ENCODE data around the gene PCDHB7. TPM values are rescaled to one million over a fixed set of nuclear protein-coding genes. Genes with fewer than 3 reads are reported as not detected.
"Not testable (repeated sequence)": the region's sequence is repeated elsewhere in the genome, so short reads cannot be mapped to it uniquely, and the experiment has no call there.

PCDHB7 gene
- total RNA-seq, 1 experiment from 2014 or later: not detected

DNA sequence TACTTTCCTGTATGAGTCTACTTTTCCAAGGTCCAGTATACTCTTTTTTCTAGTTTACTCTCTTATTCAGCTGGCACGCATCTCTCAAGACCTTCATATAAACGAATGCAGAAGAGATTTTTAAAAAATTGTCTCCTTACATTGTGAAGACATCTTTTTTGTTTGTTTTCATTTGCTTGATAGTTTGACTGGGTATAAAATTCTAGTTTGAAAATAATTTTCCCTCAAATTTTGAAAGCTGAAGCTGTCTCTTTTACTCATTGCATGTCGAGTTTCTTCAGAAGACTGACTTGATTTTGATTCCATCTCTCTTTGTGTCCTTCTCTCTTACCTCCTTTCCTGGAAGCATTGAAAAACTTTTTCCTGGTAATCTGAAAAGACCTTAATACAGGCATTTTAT, 23.9 kb downstream of the PCDHB7 start:
- ChIA-PET RAD21 (ENCODE audit: low non-redundant PET in 1 of 2, low total read pairs in 2 of 2, uncharacterized antibody in 2 of 2, unreplicated experiment in 2 of 2) (no interaction called here), CTCF (interaction anchor here (1.3 kb wide), 1 partner anchor 9 kb away, joined by 5 read pairs; the partner anchor contains the start of gene PCDHB9), POLR2A (no interaction called here)
- intact Hi-C loops (cut with micrococcal nuclease): no loop called here
- H3K4me3 ChIP-seq (replicated peaks in 1 of 2; ENCODE audit: low read depth in 1 of 2, low read length in 2 of 2): no peak overlapping the region
- no peak overlapping the region for H3K9ac ChIP-seq (ENCODE audit: low read length)
- no peaks in the 10 kb centered on the region for H4K20me1 ChIP-seq (ENCODE audit: insufficient read depth)
- H2AFZ ChIP-seq (ENCODE audit: low read depth, low read length, poor library complexity, severe bottlenecking): no peak overlapping the region
- TF ChIP-seq, protein P1, sequence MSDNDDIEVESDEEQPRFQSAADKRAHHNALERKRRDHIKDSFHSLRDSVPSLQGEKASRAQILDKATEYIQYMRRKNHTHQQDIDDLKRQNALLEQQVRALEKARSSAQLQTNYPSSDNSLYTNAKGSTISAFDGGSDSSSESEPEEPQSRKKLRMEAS (IDR thresholded peaks at IDR 0.05): no peak
- TF ChIP-seq SP1 (IDR thresholded peaks at IDR 0.05; ENCODE audit: low read depth) (no peak), TCF7L2 (IDR thresholded peaks at IDR 0.05; ENCODE audit: borderline replicate concordance, extremely low read depth, insufficient read depth, insufficient read length) (no peak), POLR2AphosphoS5 (IDR thresholded peaks at IDR 0.05; ENCODE audit: low read depth, low read length) (no peak), SIN3A (IDR thresholded peaks at IDR 0.05; ENCODE audit: low read depth) (no peak)
- no peak for DNase-seq (ENCODE audit: low read depth, low spot score)
- no peaks in the 10 kb centered on the region for H3K36me3 ChIP-seq (ENCODE audit: control insufficient read depth in 1 of 2, insufficient read depth in 2 of 2, low read length in 2 of 2)
- no peaks in the 10 kb centered on the region for H3K9me2 ChIP-seq (ENCODE audit: insufficient read depth)
- H3K27ac ChIP-seq (ENCODE audit: low read depth, low read length): no peak overlapping the region
- H3K9me3 ChIP-seq (ENCODE audit: control insufficient read depth in 1 of 2, insufficient read depth in 1 of 2, low read depth in 1 of 2, low read length in 2 of 2): peaks cover 0 to 11% of the 10 kb centered on the region in 2 experiments; a peak in 2 of 4 replicates
- H3K4me1 ChIP-seq (ENCODE audit: control insufficient read depth in 1 of 2, insufficient read depth in 2 of 2, low read length in 2 of 2): no peaks in the 10 kb centered on the region
- no peaks in the 10 kb centered on the region for H3K79me2 ChIP-seq (ENCODE audit: insufficient read depth, low read length)
- no peak overlapping the region for H3K4me2 ChIP-seq (ENCODE audit: low read length)
- no TSS peak for BruUV-seq (replicated peaks)
- H3K27me3 ChIP-seq (ENCODE audit: insufficient read depth, low read length): no peaks in the 10 kb centered on the region
- no peak for ATAC-seq

DNA sequence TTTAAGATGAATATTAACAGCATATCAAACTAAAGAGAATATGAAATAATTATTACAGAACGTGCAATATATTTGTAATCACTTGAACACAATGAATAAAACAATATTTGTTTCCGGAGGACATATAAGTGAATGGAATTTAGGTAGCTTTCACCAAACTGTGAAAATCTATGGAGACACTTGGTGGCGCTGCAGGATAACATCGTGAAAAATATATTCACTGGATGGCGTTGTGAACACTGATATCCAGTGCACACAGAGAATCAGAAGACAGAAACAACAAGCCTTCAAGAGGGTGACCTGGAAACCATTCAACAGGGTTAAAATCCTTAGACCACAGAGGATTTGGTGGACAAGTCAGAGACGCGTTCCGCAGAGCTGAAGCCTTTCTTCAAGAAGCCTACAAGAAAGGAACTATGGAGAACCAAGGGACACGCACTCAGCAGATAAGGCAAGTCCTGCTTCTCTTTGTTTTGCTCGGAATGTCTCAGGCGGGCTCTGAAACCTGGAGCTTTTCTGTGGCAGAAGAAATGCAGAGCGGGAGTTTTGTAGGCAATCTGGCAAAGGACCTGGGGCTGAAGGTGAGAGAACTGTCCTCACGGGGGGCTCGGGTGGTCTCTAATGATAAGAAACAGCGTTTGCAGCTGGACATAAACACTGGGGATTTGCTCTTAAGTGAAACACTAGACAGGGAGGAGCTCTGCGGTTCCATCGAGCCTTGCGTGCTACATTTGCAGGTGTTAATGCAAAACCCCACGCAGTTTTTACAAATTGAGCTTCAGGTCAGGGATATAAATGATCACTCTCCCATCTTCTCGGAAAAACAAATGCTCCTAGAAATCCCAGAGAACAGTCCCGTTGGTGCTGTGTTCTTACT, 27.2 kb downstream of the PCDHB7 start, which contains the start of gene PCDHB11:
Gene PCDHB11 (plus strand): TSS at position 269 of the 877 bp plus-strand sequence. CDS start 148 bp downstream, at position 417.
- H3K4me1 ChIP-seq (ENCODE audit: control insufficient read depth in 1 of 2, insufficient read depth in 2 of 2, low read length in 2 of 2): no peaks in the 10 kb centered on the region
- H3K9ac ChIP-seq (ENCODE audit: low read length): no peak within 1 kb of the TSS
- POLR2A ChIA-PET: no interaction called here
- ATAC-seq (no peak), DNase-seq (ENCODE audit: low read depth, low spot score) (no peak)
- H2AFZ ChIP-seq (ENCODE audit: low read depth, low read length, poor library complexity, severe bottlenecking): no peak within 1 kb of the TSS
- H3K9me2 ChIP-seq (ENCODE audit: insufficient read depth): no peaks in the 10 kb centered on the region
- CTCF ChIA-PET: interaction anchor here (1.5 kb wide), 1 partner anchor 364 kb away, joined by 4 read pairs; no protein-coding TSS in a partner anchor
- H3K79me2 ChIP-seq (ENCODE audit: insufficient read depth, low read length): no peaks in the 10 kb centered on the region
- no peaks in the 10 kb centered on the region for H4K20me1 ChIP-seq (ENCODE audit: insufficient read depth)
- intact Hi-C loops (cut with micrococcal nuclease): no loop called here
- H3K27ac ChIP-seq (ENCODE audit: low read depth, low read length): no peak within 1 kb of the TSS
- BruUV-seq (replicated peaks): no TSS peak
- H3K9me3 ChIP-seq (ENCODE audit: control insufficient read depth in 1 of 2, insufficient read depth in 1 of 2, low read depth in 1 of 2, low read length in 2 of 2): peaks cover 0 to 11% of the 10 kb centered on the region in 2 experiments; a peak in 3 of 4 replicates
- no peak within 1 kb of the TSS for H3K4me2 ChIP-seq (ENCODE audit: low read length)
- H3K4me3 ChIP-seq (replicated peaks in 1 of 2; ENCODE audit: low read depth in 1 of 2, low read length in 2 of 2): no peak within 1 kb of the TSS
- RAD21 ChIA-PET (ENCODE audit: low non-redundant PET in 1 of 2, low total read pairs in 2 of 2, uncharacterized antibody in 2 of 2, unreplicated experiment in 2 of 2): interaction anchor here in 1 of 2 experiments (0.6 kb wide), 1 partner anchor 391 kb away, joined by 5 read pairs; no protein-coding TSS in a partner anchor
- TF ChIP-seq RAD21 (IDR thresholded peaks at IDR 0.05; ENCODE audit: low read depth): peak; percentile 58
- TF ChIP-seq, protein P2, sequence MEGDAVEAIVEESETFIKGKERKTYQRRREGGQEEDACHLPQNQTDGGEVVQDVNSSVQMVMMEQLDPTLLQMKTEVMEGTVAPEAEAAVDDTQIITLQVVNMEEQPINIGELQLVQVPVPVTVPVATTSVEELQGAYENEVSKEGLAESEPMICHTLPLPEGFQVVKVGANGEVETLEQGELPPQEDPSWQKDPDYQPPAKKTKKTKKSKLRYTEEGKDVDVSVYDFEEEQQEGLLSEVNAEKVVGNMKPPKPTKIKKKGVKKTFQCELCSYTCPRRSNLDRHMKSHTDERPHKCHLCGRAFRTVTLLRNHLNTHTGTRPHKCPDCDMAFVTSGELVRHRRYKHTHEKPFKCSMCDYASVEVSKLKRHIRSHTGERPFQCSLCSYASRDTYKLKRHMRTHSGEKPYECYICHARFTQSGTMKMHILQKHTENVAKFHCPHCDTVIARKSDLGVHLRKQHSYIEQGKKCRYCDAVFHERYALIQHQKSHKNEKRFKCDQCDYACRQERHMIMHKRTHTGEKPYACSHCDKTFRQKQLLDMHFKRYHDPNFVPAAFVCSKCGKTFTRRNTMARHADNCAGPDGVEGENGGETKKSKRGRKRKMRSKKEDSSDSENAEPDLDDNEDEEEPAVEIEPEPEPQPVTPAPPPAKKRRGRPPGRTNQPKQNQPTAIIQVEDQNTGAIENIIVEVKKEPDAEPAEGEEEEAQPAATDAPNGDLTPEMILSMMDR (IDR thresholded peaks at IDR 0.05 in 2 of 3, conservative IDR thresholded peaks at IDR 0.05 in 1 of 3; ENCODE audit: borderline replicate concordance in 1 of 3, insufficient read depth in 1 of 3, low read depth in 2 of 3, low read length in 2 of 3): peak; percentile 24 to 34 (median 29); a peak in 3 of 6 replicates
- TF ChIP-seq TCF7L2 (IDR thresholded peaks at IDR 0.05; ENCODE audit: borderline replicate concordance, extremely low read depth, insufficient read depth, insufficient read length): no peak
- H3K27me3 ChIP-seq (ENCODE audit: insufficient read depth, low read length): no peaks in the 10 kb centered on the region
- no peaks in the 10 kb centered on the region for H3K36me3 ChIP-seq (ENCODE audit: control insufficient read depth in 1 of 2, insufficient read depth in 2 of 2, low read length in 2 of 2)

DNA sequence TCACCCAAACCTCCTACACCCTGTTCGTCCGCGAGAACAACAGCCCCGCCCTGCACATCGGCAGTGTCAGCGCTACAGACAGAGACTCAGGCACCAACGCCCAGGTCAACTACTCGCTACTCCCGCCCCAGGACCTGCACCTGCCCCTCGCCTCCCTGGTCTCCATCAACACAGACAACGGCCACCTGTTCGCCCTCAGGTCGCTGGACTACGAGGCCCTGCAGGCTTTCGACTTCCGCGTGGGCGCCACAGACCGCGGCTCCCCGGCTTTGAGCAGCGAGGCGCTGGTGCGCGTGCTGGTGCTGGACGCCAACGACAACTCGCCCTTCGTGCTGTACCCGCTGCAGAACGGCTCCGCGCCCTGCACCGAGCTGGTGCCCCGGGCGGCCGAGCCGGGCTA, 28.7 kb downstream of the PCDHB7 start:
- DNase-seq (ENCODE audit: low read depth, low spot score): not testable (repeated sequence)

More for the DNA sequence above, 28.7 kb downstream of the PCDHB7 start:
- RAD21 ChIA-PET (ENCODE audit: low non-redundant PET in 1 of 2, low total read pairs in 2 of 2, uncharacterized antibody in 2 of 2, unreplicated experiment in 2 of 2); H3K36me3 ChIP-seq (ENCODE audit: control insufficient read depth in 1 of 2, insufficient read depth in 2 of 2, low read length in 2 of 2); H3K9ac ChIP-seq (ENCODE audit: low read length); intact Hi-C loops (cut with micrococcal nuclease); ATAC-seq; CTCF ChIA-PET; H3K79me2 ChIP-seq (ENCODE audit: insufficient read depth, low read length); H3K9me2 ChIP-seq (ENCODE audit: insufficient read depth); POLR2A ChIA-PET; BruUV-seq (replicated peaks); H3K27me3 ChIP-seq (ENCODE audit: insufficient read depth, low read length); H4K20me1 ChIP-seq (ENCODE audit: insufficient read depth); H3K4me1 ChIP-seq (ENCODE audit: control insufficient read depth in 1 of 2, insufficient read depth in 2 of 2, low read length in 2 of 2); H2AFZ ChIP-seq (ENCODE audit: low read depth, low read length, poor library complexity, severe bottlenecking); H3K4me2 ChIP-seq (ENCODE audit: low read length); H3K27ac ChIP-seq (ENCODE audit: low read depth, low read length); H3K4me3 ChIP-seq (replicated peaks in 1 of 2; ENCODE audit: low read depth in 1 of 2, low read length in 2 of 2): not testable (repeated sequence)
- peaks cover 0 to 11% of the 10 kb centered on the region in 2 experiments; a peak in 3 of 4 replicates for H3K9me3 ChIP-seq (ENCODE audit: control insufficient read depth in 1 of 2, insufficient read depth in 1 of 2, low read depth in 1 of 2, low read length in 2 of 2)
